Activated naive CD4-positive, alpha-beta T cell treated with anti-CD3 and anti-CD28 coated beads for 36 hours (primary cell): ENCODE measurements around the gene HMCN2. TPM values are rescaled to one million over a fixed set of nuclear protein-coding genes. Genes with fewer than 3 reads are reported as not detected.

Experiments
- CTCF ChIA-PET: fragments of 350-600 bp; sonication (Branson Sonifier 250); formaldehyde crosslinking; loops from one replicate; lab custom pipeline; 2021; ENCODE audit warnings: antibody characterized with exemption; lab: Charles Lee
- DNase-seq: peaks from one replicate; pipeline ENCODE4 v3.0.0-alpha.2; 2020
- H3K27ac Mint-ChIP-seq: one replicate; pipeline ENCODE4 v1.8.0; 2021; ENCODE audit warnings: mild to moderate bottlenecking, mixed read lengths
- H3K27me3 Mint-ChIP-seq: one replicate; pipeline ENCODE4 v1.8.0; 2021; ENCODE audit warnings: low read depth, mixed read lengths
- H3K36me3 Mint-ChIP-seq: one replicate; pipeline ENCODE4 v1.8.0; 2021; ENCODE audit warnings: low read depth, mixed read lengths
- H3K4me1 Mint-ChIP-seq: one replicate; pipeline ENCODE4 v1.8.0; 2021; ENCODE audit warnings: low read depth, mixed read lengths
- H3K4me3 Mint-ChIP-seq: one replicate; pipeline ENCODE4 v1.8.0; 2021; ENCODE audit warnings: mild to moderate bottlenecking, moderate library complexity, mixed read lengths
- H3K9me3 Mint-ChIP-seq: one replicate; pipeline ENCODE4 v1.8.0; 2021; ENCODE audit warnings: mixed read lengths
- intact Hi-C: fragments of 100-400 bp; cut with micrococcal nuclease; formaldehyde crosslinking; loops from one replicate; pipeline ENCODE4 v1.15.1; 2023
- total RNA-seq, 2 experiments: library from RNA; stranded (reverse); gene quantifications; one replicate each; pipeline ENCODE4 v1.2.3, GENCODE V29; 2021

The HMCN2 gene
- total RNA-seq, 2 experiments from 2014 or later, result not detected

- no peaks in the 10 kb centered on the region for H3K4me1 Mint-ChIP-seq
- H3K27me3 Mint-ChIP-seq, result peaks cover 20% of the 10 kb centered on the region
- H3K36me3 Mint-ChIP-seq, result no peaks in the 10 kb centered on the region
- no peak for DNase-seq
- intact Hi-C loops, result no loop called here
- H3K4me3 Mint-ChIP-seq, result no peak overlapping the region
- no peaks in the 10 kb centered on the region for H3K9me3 Mint-ChIP-seq
- H3K27ac Mint-ChIP-seq, result no peak overlapping the region
- CTCF ChIA-PET, result interaction anchor here (1.2 to 4.8 kb wide), 3 partner anchors 219 to 223 kb away, joined by 3 to 46 read pairs (median 6); no protein-coding TSS in a partner anchor
Observed at GRCh38 chr9:130462685-130463540, 197.4 kb downstream of the HMCN2 start.

DNA sequence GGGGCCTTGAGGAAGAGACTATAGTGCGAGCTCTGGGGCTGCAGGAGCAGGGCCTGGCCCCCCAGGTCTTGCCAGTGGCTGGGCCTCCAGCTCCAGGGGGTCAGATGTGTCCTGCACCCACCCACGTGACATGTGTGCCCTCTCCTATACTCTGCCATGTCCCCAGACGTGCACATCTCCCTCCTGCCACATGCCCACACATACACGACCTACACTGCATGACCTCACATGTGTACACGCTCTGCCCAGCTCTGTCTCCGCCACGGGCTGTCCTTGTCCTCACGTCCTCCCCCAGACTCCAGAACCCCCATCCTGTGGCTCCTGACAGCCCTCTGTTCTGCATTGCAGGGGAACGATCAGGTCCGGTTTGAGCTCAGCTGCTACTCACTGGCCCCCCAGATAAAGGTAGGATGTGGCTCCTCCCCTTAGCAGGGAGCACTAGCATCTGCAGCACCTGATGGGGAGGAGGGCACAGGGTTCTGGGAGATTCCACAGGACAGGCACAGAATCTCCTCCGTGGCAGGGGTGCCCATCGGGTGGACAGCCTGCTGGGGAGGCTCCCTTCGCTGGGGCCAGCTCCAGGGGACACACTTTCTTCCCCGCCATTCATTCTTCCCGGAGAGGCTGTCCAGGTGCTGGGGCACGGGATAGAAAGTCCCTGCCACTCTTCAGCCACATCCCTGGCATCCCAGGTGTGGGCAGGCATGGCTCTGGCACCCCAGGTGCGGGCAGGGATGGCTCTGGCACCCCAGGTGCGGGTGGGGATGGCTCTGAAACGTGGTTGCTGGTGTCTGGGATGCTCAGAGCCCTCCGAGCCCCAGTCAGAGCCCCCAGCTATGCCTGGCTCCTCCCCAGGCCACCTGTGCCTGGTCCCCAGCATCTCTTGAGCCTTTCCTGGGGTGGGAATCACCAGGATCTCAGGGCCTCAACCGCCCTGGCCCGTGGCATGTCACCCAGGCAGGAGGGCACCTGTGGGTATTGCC, 198.5 kb downstream of the HMCN2 start:
- no peaks in the 10 kb centered on the region for H3K4me1 Mint-ChIP-seq
- no peak overlapping the region for H3K27ac Mint-ChIP-seq
- no peaks in the 10 kb centered on the region for H3K9me3 Mint-ChIP-seq
- no peaks in the 10 kb centered on the region for H3K36me3 Mint-ChIP-seq
- intact Hi-C loops, result no loop called here
- CTCF ChIA-PET, result interaction anchor here (0.5 to 4.8 kb wide), 4 partner anchors 218 to 582 kb away, joined by 3 to 46 read pairs (median 4); no protein-coding TSS in a partner anchor
- H3K4me3 Mint-ChIP-seq, result no peak overlapping the region
- H3K27me3 Mint-ChIP-seq, result peaks cover 24% of the 10 kb centered on the region
- no peak for DNase-seq

DNA sequence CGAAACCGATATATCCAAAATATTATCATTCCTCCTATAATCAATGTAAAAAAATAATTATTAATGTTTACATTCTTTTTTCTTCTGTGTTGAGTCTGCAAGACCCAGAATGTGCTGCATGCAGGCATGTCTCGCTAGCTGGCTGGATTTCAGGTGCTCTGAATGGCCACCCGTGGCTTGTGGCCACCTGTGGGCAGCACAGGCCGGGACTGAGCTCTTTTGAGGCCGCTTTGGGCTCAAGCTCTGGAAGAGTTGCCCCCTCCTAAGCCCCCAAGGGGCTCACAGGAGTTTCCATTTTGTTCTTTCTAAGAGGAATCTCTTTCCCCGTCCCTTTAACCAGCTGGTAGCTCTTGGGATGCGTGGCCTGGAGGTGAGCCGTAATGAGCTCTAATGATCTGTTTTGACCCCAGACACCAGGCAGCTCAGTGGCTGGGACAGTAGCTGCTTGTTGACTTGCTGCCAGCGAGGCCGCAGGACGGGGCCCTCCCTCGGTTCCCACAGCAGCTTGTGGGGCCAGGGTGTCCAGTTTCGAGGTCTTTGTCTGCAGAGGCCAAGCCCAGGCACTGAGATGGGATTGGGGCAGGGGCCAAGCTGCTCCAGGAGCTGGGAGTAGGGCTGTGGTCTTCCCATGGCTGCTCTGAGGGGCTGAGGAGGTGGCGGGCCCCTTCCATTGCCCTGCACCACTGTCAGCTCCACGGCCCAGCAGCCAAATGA, 200.0 kb downstream of the HMCN2 start:
- CTCF ChIA-PET, result interaction anchor here (0.6 to 0.7 kb wide), 2 partner anchors 217 to 1069 kb away, joined by 3 read pairs; no protein-coding TSS in a partner anchor
- no peak overlapping the region for H3K4me3 Mint-ChIP-seq
- H3K27me3 Mint-ChIP-seq, result peaks cover 18% of the 10 kb centered on the region
- no peak overlapping the region for H3K27ac Mint-ChIP-seq
- no peaks in the 10 kb centered on the region for H3K9me3 Mint-ChIP-seq
- no peak for DNase-seq
- no peaks in the 10 kb centered on the region for H3K4me1 Mint-ChIP-seq
- no peaks in the 10 kb centered on the region for H3K36me3 Mint-ChIP-seq
- intact Hi-C loops, result no loop called here

GRCh38 chr9:130466537-130467217, 201.1 kb downstream of the HMCN2 start:
- no peak for DNase-seq
- CTCF ChIA-PET, result no interaction called here
- Mint-ChIP-seq H3K4me3 (no peak overlapping the region), H3K9me3 (no peaks in the 10 kb centered on the region), H3K36me3 (no peaks in the 10 kb centered on the region), H3K27me3 (peaks cover 22% of the 10 kb centered on the region), H3K27ac (no peak overlapping the region), H3K4me1 (no peaks in the 10 kb centered on the region)
- intact Hi-C loops, result no loop called here

- no peak for DNase-seq
- Mint-ChIP-seq H3K9me3 (no peaks in the 10 kb centered on the region), H3K27ac (no peak overlapping the region), H3K27me3 (peaks cover 22% of the 10 kb centered on the region), H3K4me1 (no peaks in the 10 kb centered on the region), H3K4me3 (no peak overlapping the region), H3K36me3 (no peaks in the 10 kb centered on the region)
- intact Hi-C loops, result no loop called here
- CTCF ChIA-PET, result no interaction called here
Observed at GRCh38 chr9:130467316-130467715, 201.8 kb downstream of the HMCN2 start.

GRCh38 chr9:130468566-130468965, 203.0 kb downstream of the HMCN2 start:
- CTCF ChIA-PET, result no interaction called here

GRCh38 chr9:130470269-130470668, 204.7 kb downstream of the HMCN2 start:
- H3K4me1 Mint-ChIP-seq, result peaks cover 4% of the 10 kb centered on the region
- no peak overlapping the region for H3K27ac Mint-ChIP-seq
- H3K9me3 Mint-ChIP-seq, result no peaks in the 10 kb centered on the region
- H3K27me3 Mint-ChIP-seq, result peaks cover 26% of the 10 kb centered on the region
- H3K36me3 Mint-ChIP-seq, result no peaks in the 10 kb centered on the region
- no peak for DNase-seq
- intact Hi-C loops, result no loop called here
- CTCF ChIA-PET, result no interaction called here
- no peak overlapping the region for H3K4me3 Mint-ChIP-seq

More at GRCh38 chr9:130468566-130468965, 203.0 kb downstream of the HMCN2 start:
- no peak overlapping the region for H3K27ac Mint-ChIP-seq
- no peaks in the 10 kb centered on the region for H3K9me3 Mint-ChIP-seq
- H3K27me3 Mint-ChIP-seq, result peaks cover 22% of the 10 kb centered on the region
- no peaks in the 10 kb centered on the region for H3K36me3 Mint-ChIP-seq
- DNase-seq, result no peak
- H3K4me3 Mint-ChIP-seq, result no peak overlapping the region
- no peaks in the 10 kb centered on the region for H3K4me1 Mint-ChIP-seq
- intact Hi-C loops, result no loop called here

- Mint-ChIP-seq H3K4me3 (no peak overlapping the region), H3K27ac (no peak overlapping the region), H3K9me3 (no peaks in the 10 kb centered on the region), H3K27me3 (peaks cover 26% of the 10 kb centered on the region), H3K4me1 (peaks cover 4% of the 10 kb centered on the region), H3K36me3 (no peaks in the 10 kb centered on the region)
- no peak for DNase-seq
- intact Hi-C loops, result no loop called here
- CTCF ChIA-PET, result no interaction called here
Observed at GRCh38 chr9:130470950-130471349, 205.4 kb downstream of the HMCN2 start.

- Mint-ChIP-seq H3K4me1 (peaks cover 4% of the 10 kb centered on the region), H3K4me3 (no peak overlapping the region), H3K36me3 (no peaks in the 10 kb centered on the region), H3K9me3 (no peaks in the 10 kb centered on the region), H3K27me3 (peaks cover 22% of the 10 kb centered on the region), H3K27ac (no peak overlapping the region)
- intact Hi-C loops, result no loop called here
- CTCF ChIA-PET, result no interaction called here
- no peak for DNase-seq
Observed at GRCh38 chr9:130471411-130472183, 206.0 kb downstream of the HMCN2 start.

DNA sequence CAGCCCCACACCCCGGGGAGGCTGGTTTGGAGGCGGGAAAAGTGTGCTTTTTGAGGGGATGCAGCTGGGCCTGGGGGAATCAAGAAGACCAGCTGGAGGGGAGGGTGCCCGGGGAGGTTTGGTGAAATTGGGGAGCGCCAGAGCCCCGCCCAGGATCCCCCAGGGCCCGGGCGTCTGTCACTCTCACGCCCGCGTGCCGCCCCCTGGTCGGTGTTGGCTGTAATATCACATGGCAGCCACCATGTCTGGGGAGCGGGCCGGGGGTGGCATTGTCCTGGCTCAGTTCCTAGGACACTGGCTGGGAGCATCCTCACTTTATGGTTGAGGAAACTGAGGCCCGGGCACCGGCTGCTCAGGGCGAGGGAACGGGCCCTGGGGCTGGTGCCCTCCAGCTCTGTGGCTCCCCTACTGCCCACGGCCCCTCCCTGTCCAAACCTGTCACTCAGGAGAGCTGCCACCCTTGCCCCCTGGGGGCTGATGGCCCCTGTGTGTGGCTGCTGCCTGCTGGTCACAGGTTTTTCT, 206.7 kb downstream of the HMCN2 start:
- H3K27ac Mint-ChIP-seq, result no peak overlapping the region
- H3K4me1 Mint-ChIP-seq, result peaks cover 4% of the 10 kb centered on the region
- no peak overlapping the region for H3K4me3 Mint-ChIP-seq
- no peaks in the 10 kb centered on the region for H3K36me3 Mint-ChIP-seq
- intact Hi-C loops, result no loop called here
- CTCF ChIA-PET, result no interaction called here
- H3K27me3 Mint-ChIP-seq, result peaks cover 19% of the 10 kb centered on the region
- DNase-seq, result no peak
- no peaks in the 10 kb centered on the region for H3K9me3 Mint-ChIP-seq

DNA sequence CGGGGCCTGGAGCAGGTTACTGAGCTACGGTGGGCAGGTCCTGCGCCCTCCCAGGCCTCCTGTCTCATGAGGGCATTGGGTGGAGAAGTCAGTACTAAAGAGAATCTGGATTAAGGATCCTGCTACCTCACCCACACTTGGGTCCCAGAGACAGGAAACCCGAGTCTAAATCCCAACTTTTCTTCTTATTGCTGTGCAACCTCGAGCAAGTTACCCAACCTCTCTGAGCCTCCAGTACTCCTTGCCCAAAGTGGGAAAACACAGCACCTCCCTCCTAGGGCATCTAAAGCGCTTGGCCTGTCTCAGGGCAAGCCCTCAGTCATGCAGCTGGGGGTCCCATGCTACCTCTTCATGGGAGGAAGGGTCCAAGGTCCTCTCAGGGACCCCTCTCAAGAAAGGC, 207.4 kb downstream of the HMCN2 start:
- no peak for DNase-seq
- H3K27ac Mint-ChIP-seq, result no peak overlapping the region
- no peaks in the 10 kb centered on the region for H3K9me3 Mint-ChIP-seq
- CTCF ChIA-PET, result interaction anchor here (1.3 kb wide), 1 partner anchor 209 kb away, joined by 4 read pairs; no protein-coding TSS in a partner anchor
- no peak overlapping the region for H3K4me3 Mint-ChIP-seq
- H3K36me3 Mint-ChIP-seq, result no peaks in the 10 kb centered on the region
- peaks cover 4% of the 10 kb centered on the region for H3K4me1 Mint-ChIP-seq
- intact Hi-C loops, result no loop called here
- H3K27me3 Mint-ChIP-seq, result peaks cover 15% of the 10 kb centered on the region
